A549 (cell line): Measurements from ENCODE around the gene AKAP6. TPM values are rescaled to one million over a fixed set of nuclear protein-coding genes. Genes with fewer than 3 reads are reported as not detected.

ENCODE experiments used
- ATAC-seq, 2 experiments: fragments of 200-7000 bp in 1 of 2; fragments of >200 bp in 1 of 2; cut with Nextera tagmentation in 1 of 2; cut with Tn5 transposase in 1 of 2; 3 replicates each; pipeline versions ENCODE4 v1.8.0 to v1.9.1; 2018 to 2020; ENCODE audit warnings: mild to moderate bottlenecking in 1 of 2, moderate library complexity in 1 of 2
- CTCF ChIA-PET: fragments of 300-600 bp; sonication (Branson Sonifier 250); formaldehyde crosslinking; extraction: SDS; loops from one replicate; lab custom pipeline; 2021; ENCODE audit warnings: antibody characterized with exemption, inconsistent platforms; lab: Yijun Ruan, JAX
- POLR2A ChIA-PET: fragments of 350-600 bp; formaldehyde crosslinking; extraction: SDS; loops from one replicate; lab custom pipeline; 2021; ENCODE audit warnings: antibody characterized with exemption, inconsistent platforms; lab: Yijun Ruan, JAX
- DNase-seq, 2 experiments: peaks; one replicate each; pipeline versions ENCODE4 v3.0.0 to v3.0.0-alpha.2; 2011 to 2016; ENCODE audit warnings: low read depth in 1 of 2, low spot score in 1 of 2
- FAIRE-seq: peaks from 2 replicates; lab custom pipeline; 2011; peaks lifted over from hg19 to GRCh38; lab: Jason Lieb, UNC
- H3K27ac ChIP-seq, 2 experiments: fragments of >200 bp; sonication (Bioruptor Twin); formaldehyde crosslinking; 3 replicates each; pipeline ENCODE4 v1.5.1; 2016 to 2017
- H3K4me1 ChIP-seq: fragments of >200 bp; sonication (Bioruptor Twin); formaldehyde crosslinking; 3 replicates; pipeline ENCODE4 v1.6.1; 2016
- H3K4me2 ChIP-seq: fragments of >200 bp; sonication (Bioruptor Twin); formaldehyde crosslinking; 3 replicates; pipeline ENCODE4 v1.6.1; 2016
- H3K4me3 ChIP-seq: fragments of >200 bp; sonication (Bioruptor Twin); formaldehyde crosslinking; 3 replicates; pipeline ENCODE4 v1.5.1; 2016
- H3K9me3 ChIP-seq: fragments of >200 bp; sonication (Bioruptor Twin); formaldehyde crosslinking; 3 replicates; pipeline ENCODE4 v1.6.1; 2016
- BCL3 ChIP-seq: fragments of >200 bp; sonication (Bioruptor Twin); formaldehyde crosslinking; IDR thresholded peaks from 3 replicates; pipeline ENCODE4 v1.6.1; 2016
- BHLHE40 ChIP-seq: IDR thresholded peaks from 2 replicates; pipeline ENCODE4 v1.6.1; 2012; ENCODE audit warnings: low read depth, low read length, inconsistent platforms
- CBX2 ChIP-seq: fragments of 200-600 bp; sonication (generic); IDR thresholded peaks from 2 replicates; pipeline ENCODE4 v1.6.1; 2016; ENCODE audit warnings: low read depth, mild to moderate bottlenecking, borderline replicate concordance
- CEBPB ChIP-seq, 2 experiments: fragments of >200 bp in 1 of 2; sonication (Bioruptor Twin) in 1 of 2; formaldehyde crosslinking in 1 of 2; IDR thresholded peaks; 2 replicates each; pipeline ENCODE4 v1.6.1; 2012 to 2016
- CHD4 ChIP-seq: fragments of 200-600 bp; sonication (generic); IDR thresholded peaks from 2 replicates; pipeline ENCODE4 v1.6.1; 2016; ENCODE audit warnings: antibody characterized with exemption, mild to moderate bottlenecking, borderline replicate concordance
- EHMT2 ChIP-seq: fragments of 200-600 bp; sonication (generic); IDR thresholded peaks from 2 replicates; pipeline ENCODE4 v1.6.1; 2016; ENCODE audit warnings: antibody characterized with exemption, low read depth, mild to moderate bottlenecking, moderate library complexity
- ELK1 ChIP-seq: fragments of 150-350 bp; IDR thresholded peaks from 2 replicates; pipeline ENCODE4 v1.6.1; 2014; ENCODE audit warnings: low read depth, mild to moderate bottlenecking, low read length
- ESRRA ChIP-seq: fragments of 150-350 bp; IDR thresholded peaks from 2 replicates; pipeline ENCODE4 v1.6.1; 2014; ENCODE audit warnings: mild to moderate bottlenecking, low read length, borderline replicate concordance
- FOXS1 ChIP-seq: fragments of 250-450 bp; sonication (Bioruptor Pico); IDR thresholded peaks from 2 replicates; pipeline ENCODE4 v1.5.0; 2020; ENCODE audit warnings: mild to moderate bottlenecking, moderate library complexity
- GATA3 ChIP-seq: IDR thresholded peaks from 2 replicates; pipeline ENCODE4 v1.6.1; 2012; ENCODE audit warnings: borderline replicate concordance
- HES2 ChIP-seq: fragments of >200 bp; sonication (Bioruptor Twin); formaldehyde crosslinking; IDR thresholded peaks from 2 replicates; pipeline ENCODE4 v1.6.1; 2016
- HEYL ChIP-seq: fragments of 250-450 bp; sonication (Bioruptor Pico); IDR thresholded peaks from 2 replicates; pipeline ENCODE4 v1.8.0; 2021; ENCODE audit warnings: mild to moderate bottlenecking, moderate library complexity
- HOXB5 ChIP-seq: fragments of 250-450 bp; sonication (Bioruptor Pico); IDR thresholded peaks from 2 replicates; pipeline ENCODE4 v1.5.0; 2020; ENCODE audit warnings: mild to moderate bottlenecking, moderate library complexity
- MAX ChIP-seq: IDR thresholded peaks from 2 replicates; pipeline ENCODE4 v1.6.1; 2012
- MAZ ChIP-seq: fragments of 150-350 bp; IDR thresholded peaks from 2 replicates; pipeline ENCODE4 v1.6.1; 2014; ENCODE audit warnings: antibody characterized with exemption, low read depth, low read length, borderline replicate concordance
- NFE2L2 ChIP-seq: fragments of 150-350 bp; conservative IDR thresholded peaks from 2 replicates; pipeline ENCODE4 v1.6.1; 2014; ENCODE audit warnings: low read length
- NR3C1 ChIP-seq: fragments of >200 bp; sonication (Bioruptor Twin); formaldehyde crosslinking; IDR thresholded peaks from 3 replicates; pipeline ENCODE4 v1.6.1; 2017
- POLR2A ChIP-seq: IDR thresholded peaks from 2 replicates; pipeline ENCODE4 v1.6.1; 2012; ENCODE audit warnings: mild to moderate bottlenecking, low read length
- RARB ChIP-seq: fragments of 250-450 bp; sonication (Bioruptor Pico); IDR thresholded peaks from 2 replicates; pipeline ENCODE4 v1.8.0; 2021; ENCODE audit warnings: mild to moderate bottlenecking, moderate library complexity
- RNF2 ChIP-seq: fragments of 200-600 bp; sonication (generic); IDR thresholded peaks from 2 replicates; pipeline ENCODE4 v1.6.1; 2016; ENCODE audit warnings: low read depth, mild to moderate bottlenecking, antibody characterized with exemption, moderate library complexity, borderline replicate concordance
- SMC3 ChIP-seq: fragments of >200 bp; sonication (Bioruptor Twin); formaldehyde crosslinking; IDR thresholded peaks from 3 replicates; pipeline ENCODE4 v1.6.1; 2018; ENCODE audit warnings: inconsistent platforms
- ZC3H11A ChIP-seq: fragments of 450-650 bp; IDR thresholded peaks from 2 replicates; pipeline ENCODE4 v1.6.1; 2014; ENCODE audit warnings: antibody characterized with exemption, mild to moderate bottlenecking
- WGBS: methylation state at CpG from one replicate; pipeline ENCODE4 v1.1.6; 2017; ENCODE audit errors: missing lambda C conversion rate; 5-methylcytosine and 5-hydroxymethylcytosine counted together
- polyA plus RNA-seq, 4 experiments: library from polyadenylated mRNA; depleted of rRNA in 3 of 4; stranded (reverse); fragments of >200 nt; fragmentation: RNase III in 1 of 4; extraction: RNeasy Plus Mini Kit Qiagen cat#74134 plus additional on column Dnase treatment in 1 of 4; gene quantifications; 2 replicates in 3 of 4; 3 replicates in 1 of 4; pipeline ENCODE4 v1.2.3, GENCODE V29; 2011 to 2017

The AKAP6 gene
- polyA plus RNA-seq, 2 of the 4 experiments (the other 2 are of a cell fraction): 0.27 to 1.9 TPM

GRCh38 chr14:32623300-32624093, 294.4 kb downstream of the AKAP6 start:
- CTCF ChIA-PET: no interaction called here

DNA sequence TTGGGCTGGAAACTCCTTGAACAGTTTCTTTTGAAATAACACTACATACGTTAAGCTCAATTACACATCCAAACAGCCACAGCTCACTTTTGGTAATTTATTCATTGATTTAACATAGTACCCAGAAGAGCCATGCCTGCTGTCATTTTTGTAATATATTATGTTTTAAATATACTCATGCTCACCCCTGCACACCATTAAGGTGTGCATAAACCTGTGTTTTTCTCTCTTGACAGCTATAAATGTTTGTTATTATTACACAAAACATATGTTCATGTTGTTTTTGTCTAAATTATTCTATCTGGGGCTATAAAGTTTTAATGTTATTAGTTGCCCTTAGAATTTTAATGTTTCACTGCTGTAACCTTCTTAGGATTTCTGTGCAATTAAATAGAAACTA, 296.1 kb downstream of the AKAP6 start:
- POLR2A ChIA-PET: no interaction called here
- Histone ChIP-seq H3K9me3 (no peaks in the 10 kb centered on the region), H3K4me3 (no peak overlapping the region), H3K4me1 (no peaks in the 10 kb centered on the region), H3K4me2 (no peak overlapping the region), H3K27ac (no peak overlapping the region)
- TF ChIP-seq NR3C1: no peak
- no peak for TF ChIP-seq NFE2L2
- no peak for TF ChIP-seq ESRRA
- TF ChIP-seq HEYL (CRISPR knock-in tag): no peak
- CTCF ChIA-PET: no interaction called here
- FAIRE-seq (no peak), ATAC-seq (no peak), DNase-seq (no peak)
- 76% methylated on average over 1 of the region's 1 CpG for WGBS

More at GRCh38 chr14:32623300-32624093, 294.4 kb downstream of the AKAP6 start:
- no peak for ATAC-seq
- H3K4me1 ChIP-seq: no peaks in the 10 kb centered on the region
- 21% methylated on average over 4 of the region's 4 CpGs for WGBS
- no peak overlapping the region for H3K4me3 ChIP-seq
- no peak for FAIRE-seq
- POLR2A ChIA-PET: no interaction called here
- H3K27ac ChIP-seq: no peak overlapping the region
- DNase-seq: no peak
- H3K4me2 ChIP-seq: no peak overlapping the region
- H3K9me3 ChIP-seq: no peaks in the 10 kb centered on the region
- TF ChIP-seq GATA3 (no peak), HES2 (no peak), CBX2 (no peak), BCL3 (no peak), EHMT2 (no peak), BHLHE40 (no peak), SMC3 (no peak), CEBPB (IDR thresholded peaks at IDR 0.05) (no peak), POLR2A (no peak), ELK1 (no peak), RNF2 (no peak), HOXB5 (no peak), RARB (CRISPR knock-in tag) (no peak), ZC3H11A (no peak), FOXS1 (CRISPR knock-in tag) (no peak), CHD4 (no peak), MAZ (no peak), MAX (no peak)
- TF ChIP-seq, all 56 proteins: peak for 0
